Stimulated activated CD8-positive, alpha-beta memory T cell treated with anti-CD3 and anti-CD28 coated beads, Interleukin-4, amount 100 ng/mL, for 4 hours (primary cell): ENCODE measurements around the gene KMO.

ENCODE experiments used
- DNase-seq, 2 donors: peaks; one replicate each; pipeline ENCODE4 v3.0.0-alpha.2; 2020; ENCODE audit warnings: low read depth in 2 of 2, low spot score in 1 of 2

The KMO gene

DNA sequence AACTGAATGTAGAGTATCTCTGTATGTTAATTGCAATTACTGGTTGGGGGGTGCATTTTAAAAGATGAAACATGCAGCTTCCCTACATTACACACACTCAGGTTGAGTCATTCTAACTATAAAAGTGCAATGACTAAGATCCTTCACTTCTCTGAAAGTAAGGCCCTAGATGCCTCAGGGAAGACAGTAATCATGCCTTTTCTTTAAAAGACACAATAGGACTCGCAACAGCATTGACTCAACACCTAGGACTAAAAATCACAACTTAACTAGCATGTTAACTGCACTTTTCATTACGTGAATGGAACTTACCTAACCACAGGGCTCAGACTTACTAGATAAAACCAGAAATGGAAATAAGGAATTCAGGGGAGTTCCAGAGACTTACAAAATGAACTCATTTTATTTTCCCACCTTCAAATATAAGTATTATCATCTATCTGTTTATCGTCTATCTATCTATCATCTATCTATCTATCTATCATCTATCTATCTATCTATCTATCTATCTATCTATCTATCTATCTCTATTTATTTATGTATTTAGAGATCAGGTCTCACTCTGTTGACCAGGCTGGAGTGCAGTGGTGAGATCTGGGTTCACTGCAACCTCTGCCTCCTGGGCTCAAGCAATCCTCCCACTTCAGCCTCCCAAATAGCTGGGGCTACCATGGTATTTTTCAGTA is 60.2 kb downstream of the KMO start:
- no peak for DNase-seq

GRCh38 chr1:241593186-241593585 is 61.0 kb downstream of the KMO start:
- DNase-seq: no peak

- no peak for DNase-seq
Measured at GRCh38 chr1:241596633-241597032, 64.5 kb downstream of the KMO start.

DNA sequence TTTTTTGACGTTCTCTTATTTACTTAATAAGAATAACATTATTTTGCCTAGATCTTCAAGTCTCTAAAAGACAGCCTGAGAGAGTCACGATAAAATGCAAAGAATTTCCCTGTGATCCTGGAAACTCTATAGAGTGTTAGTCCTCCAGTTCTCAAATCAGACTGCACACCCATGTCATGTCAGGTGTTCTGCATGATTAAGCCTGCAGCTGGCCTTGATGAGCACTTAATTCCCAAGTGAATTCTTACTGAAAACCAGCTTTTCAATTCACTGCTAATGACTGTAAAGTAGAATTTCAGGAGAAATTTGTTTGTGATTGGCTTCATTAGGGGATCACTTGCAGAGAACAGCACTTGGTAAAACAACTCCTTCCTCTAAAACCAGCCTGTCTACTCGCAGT is 66.1 kb downstream of the KMO start:
- no peak for DNase-seq

- DNase-seq: no peak
Measured at GRCh38 chr1:241600496-241600901, 68.3 kb downstream of the KMO start.

DNA sequence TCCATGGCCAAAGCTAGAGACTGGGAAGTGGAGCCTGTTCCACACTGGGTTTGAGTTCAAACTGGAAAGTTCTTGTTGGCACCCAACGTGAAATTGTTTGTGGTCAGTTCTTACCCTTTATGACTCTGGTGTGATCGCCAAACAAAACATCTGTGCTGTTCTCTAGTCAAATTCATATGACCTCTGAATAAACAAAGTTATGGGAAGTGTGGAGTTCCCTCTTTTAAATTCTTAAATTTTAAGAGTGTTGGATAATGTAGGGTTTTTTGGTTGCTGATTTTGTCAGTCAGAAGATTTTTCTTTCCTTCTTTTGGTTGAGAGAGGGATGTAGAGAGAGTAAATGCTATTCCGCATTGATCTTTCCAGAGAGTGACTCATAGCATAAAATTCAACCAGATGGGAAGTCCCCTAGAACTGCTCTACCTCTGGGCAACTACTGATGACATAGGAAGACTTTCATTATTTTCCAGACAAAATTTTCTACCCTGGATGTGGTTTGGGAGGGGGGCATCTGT is 71.6 kb downstream of the KMO start:
- no peak for DNase-seq

- DNase-seq: no peak
Measured at GRCh38 chr1:241605146-241605805, 73.1 kb downstream of the KMO start.

DNA sequence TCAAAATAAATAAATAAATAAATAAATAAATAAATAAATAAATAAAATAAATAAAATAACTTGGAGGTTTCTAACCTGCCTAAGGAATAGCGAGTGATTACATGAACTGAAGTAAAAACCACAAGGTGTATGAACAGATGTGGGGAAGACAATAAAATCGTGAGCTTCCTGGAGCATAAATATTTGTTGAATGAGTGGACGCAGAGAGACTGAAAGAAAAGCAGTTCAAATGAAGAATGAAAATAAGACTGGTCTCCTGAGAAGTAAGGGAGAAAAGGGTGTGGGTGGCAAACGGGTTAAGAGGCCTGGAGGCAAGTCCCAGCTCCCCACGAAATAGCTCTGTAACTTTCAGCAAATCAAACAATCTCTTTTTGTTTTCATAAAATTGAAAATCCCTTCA is 74.4 kb downstream of the KMO start:
- no peak for DNase-seq

- DNase-seq: no peak
Measured at GRCh38 chr1:241607497-241607896, 75.3 kb downstream of the KMO start.

- no peak for DNase-seq
Measured at GRCh38 chr1:241608379-241609033, 76.3 kb downstream of the KMO start.

- DNase-seq: no peak
Measured at GRCh38 chr1:241610056-241610815, 78.1 kb downstream of the KMO start.

- no peak for DNase-seq
Measured at GRCh38 chr1:241611063-241611462, 78.9 kb downstream of the KMO start.

- DNase-seq: no peak
Measured at GRCh38 chr1:241611736-241612135, 79.6 kb downstream of the KMO start.

DNA sequence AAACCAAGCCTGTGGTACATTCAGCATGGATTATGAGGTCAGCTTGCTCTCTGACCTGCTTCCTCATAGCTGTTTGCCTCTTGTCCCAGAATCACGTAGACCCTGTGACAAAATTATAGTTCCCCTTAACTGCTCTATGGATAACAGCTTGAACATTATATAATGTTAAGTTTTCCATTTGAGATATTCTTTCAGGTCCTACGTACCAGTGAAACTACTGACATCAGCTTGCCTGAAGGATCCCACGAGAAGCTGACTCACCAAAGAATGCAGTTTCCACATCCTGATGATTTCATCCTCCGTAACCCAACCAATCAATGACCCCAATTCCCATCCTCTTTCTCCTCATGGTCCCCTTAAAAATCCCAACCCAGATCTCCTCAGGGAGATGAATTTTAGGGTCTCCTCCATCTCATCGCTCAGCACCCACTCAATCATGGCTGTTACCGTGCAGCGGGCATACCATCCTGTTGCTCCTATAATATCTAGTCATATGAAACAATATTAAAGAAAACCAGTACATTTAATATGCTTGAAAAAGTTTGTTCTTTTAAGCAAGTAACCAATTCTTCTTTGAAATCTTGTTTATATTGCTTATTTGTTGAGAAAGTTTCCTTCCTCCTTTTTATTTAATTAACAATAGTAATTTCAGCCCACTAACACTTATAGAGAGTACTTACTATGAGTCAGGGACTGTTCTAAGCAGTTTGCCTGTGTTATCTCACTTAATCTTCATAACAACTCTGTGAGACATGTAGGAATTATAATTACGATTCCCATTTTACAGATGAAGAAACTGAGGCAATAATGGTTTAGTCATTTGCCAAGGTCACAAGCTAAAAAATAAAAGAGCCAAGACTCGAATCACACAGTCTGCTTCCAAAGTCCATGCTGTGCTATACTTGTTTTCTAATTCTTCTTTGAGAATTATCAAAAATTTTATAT is 80.6 kb downstream of the KMO start:
- no peak for DNase-seq

GRCh38 chr1:241614144-241614543 is 82.0 kb downstream of the KMO start:
- DNase-seq: no peak

DNA sequence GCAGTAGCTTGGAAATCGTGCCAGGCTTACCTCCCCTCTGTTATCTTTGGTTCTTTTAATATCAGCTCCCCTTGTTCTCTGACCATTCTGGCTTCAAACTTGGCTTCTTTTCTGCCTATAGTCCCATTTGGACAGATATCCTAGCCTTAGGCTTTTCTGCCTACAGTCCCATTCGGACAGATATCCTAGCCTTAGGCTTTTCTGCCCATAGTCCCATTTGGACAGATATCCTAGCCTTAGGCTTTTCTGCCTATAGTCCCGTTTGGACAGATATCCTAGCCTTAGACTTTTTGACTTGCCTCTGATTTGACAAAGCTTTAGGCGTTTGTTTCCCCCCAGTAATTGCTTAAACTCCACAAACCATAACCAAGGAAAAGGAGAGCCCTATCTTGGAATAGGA is 82.4 kb downstream of the KMO start:
- no peak for DNase-seq

GRCh38 chr1:241615043-241615974 is 83.1 kb downstream of the KMO start:
- no peak for DNase-seq

DNA sequence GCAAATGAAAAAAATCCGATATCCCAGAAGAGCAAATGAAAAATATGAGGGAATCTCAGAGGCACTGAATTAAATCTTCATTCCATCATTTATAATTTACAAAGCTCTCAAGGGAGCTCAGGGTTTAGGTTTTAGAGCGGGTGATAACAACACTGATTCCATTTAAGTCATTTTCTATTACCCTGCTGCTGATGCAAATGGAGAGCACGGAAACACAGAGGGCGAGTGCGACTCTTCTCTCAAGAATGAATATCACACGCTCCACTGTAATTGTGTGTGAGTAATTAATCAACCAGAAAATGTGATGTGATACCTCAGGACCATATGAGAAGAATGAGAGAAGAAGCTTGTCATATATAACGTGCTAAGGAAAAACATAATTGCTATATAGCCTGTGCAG is 85.2 kb downstream of the KMO start:
- no peak for DNase-seq

DNA sequence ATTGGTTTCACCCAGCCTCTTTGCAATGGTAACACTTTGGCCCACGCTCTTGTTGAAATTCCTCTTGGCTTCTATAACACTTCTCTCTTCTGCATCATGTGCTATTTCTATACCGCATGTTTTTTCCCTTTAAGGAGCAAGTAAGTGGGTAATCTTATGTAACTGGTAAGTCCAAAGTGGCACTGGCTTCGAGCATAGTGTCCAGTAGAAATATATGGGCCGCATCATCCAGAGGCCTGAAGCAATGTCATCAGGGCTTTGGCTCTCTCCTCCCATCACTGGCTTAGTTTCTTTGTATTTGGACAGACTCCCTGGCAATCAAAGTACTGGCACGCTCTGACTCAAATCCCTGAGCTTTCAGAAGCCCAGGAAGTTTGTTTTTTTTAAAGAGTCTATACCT is 90.5 kb downstream of the KMO start:
- DNase-seq: no peak
